Thyroid gland (tissue), 4 donors: ENCODE data around the gene CYP19A1. TPM values are rescaled to one million over a fixed set of nuclear protein-coding genes. Genes with fewer than 3 reads are reported as not detected.

Experiments
- DNase-seq, 2 donors: peaks; one replicate each; pipeline ENCODE4 v3.0.0-alpha.2; 2019
- H3K27ac ChIP-seq, 3 donors: fragments of 200-600 bp; sonication (generic); 1 replicate in 2 of 3; 2 replicates in 1 of 3; pipeline ENCODE4 v1.5.1; 2016 to 2019; ENCODE audit warnings: mild to moderate bottlenecking in 1 of 3, moderate library complexity in 1 of 3
- H3K27me3 ChIP-seq: fragments of 200-600 bp; sonication (generic); one replicate; pipeline ENCODE4 v1.5.1; 2019
- H3K36me3 ChIP-seq, 2 donors: fragments of 200-600 bp; sonication (generic); one replicate each; pipeline ENCODE4 v1.5.1; 2016 to 2019
- H3K4me1 ChIP-seq, 2 donors: fragments of 200-600 bp; sonication (generic); one replicate each; pipeline ENCODE4 v1.5.1; 2017 to 2019
- H3K4me3 ChIP-seq, 3 donors: fragments of 200-600 bp; sonication (generic); replicated peaks in 1 of 3; 1 replicate in 2 of 3; 2 replicates in 1 of 3; pipeline ENCODE4 v1.5.1; 2016; ENCODE audit warnings: mild to moderate bottlenecking in 1 of 3
- H3K9me3 ChIP-seq: fragments of 200-600 bp; sonication (generic); one replicate; pipeline ENCODE4 v1.5.1; 2017
- POLR2A ChIP-seq, 2 donors: fragments of 450-650 bp; IDR thresholded peaks; one replicate each; pipeline ENCODE4 v1.6.1; 2017; ENCODE audit warnings: antibody characterized with exemption in 2 of 2, mild to moderate bottlenecking in 2 of 2, moderate library complexity in 1 of 2
- WGBS, 2 donors: methylation state at CpG; one replicate each; pipeline ENCODE4 v1.1.5; 2017; 5-methylcytosine and 5-hydroxymethylcytosine counted together
- intact Hi-C: fragments of 100-400 bp; cut with DNase I; formaldehyde crosslinking; loops from one replicate; pipeline ENCODE4 v1.15.1; 2023
- total RNA-seq, 4 donors: library from RNA; depleted of rRNA; stranded (reverse); fragments of >200 nt; gene quantifications; one replicate each; pipeline ENCODE4 v1.2.3, GENCODE V29; 2016
- TF ChIP-seq, protein P1 (sequence below), 6 experiments: fragments of 200-600 bp in 3 of 6; fragments of 450-650 bp in 3 of 6; sonication (generic) in 3 of 6; IDR thresholded peaks; one replicate each; pipeline ENCODE4 v1.5.1; 2016 to 2019; ENCODE audit warnings: antibody characterized with exemption in 6 of 6, mild to moderate bottlenecking in 2 of 6, inconsistent platforms in 1 of 6, moderate library complexity in 1 of 6

The CYP19A1 gene
- total RNA-seq, 4 donors from 2014 or later: 1.6 to 5.5 (median 4.5) TPM

DNA sequence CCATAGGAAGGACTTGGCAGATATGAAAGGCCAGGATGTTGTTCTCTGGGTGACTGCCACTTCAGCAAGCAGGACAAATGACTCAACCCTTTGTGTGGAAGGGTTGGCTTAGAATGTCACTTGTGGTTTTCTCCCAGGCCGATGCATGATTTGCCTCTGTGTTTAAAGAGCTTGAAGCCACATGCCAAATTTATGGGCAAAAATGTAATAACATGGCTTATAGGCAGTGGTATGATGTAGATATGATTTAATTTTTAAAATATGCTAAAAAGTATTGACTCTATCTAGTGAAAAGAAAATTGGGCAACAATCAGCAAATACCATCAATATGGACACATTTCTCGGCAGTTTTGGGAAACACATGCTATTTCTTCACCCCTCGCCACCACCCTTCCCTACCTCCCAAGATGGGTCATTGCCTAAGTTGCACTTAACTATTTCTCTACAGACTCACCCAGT, 114.6 kb downstream of the CYP19A1 start:
- 78 to 79% methylated on average over 3 of the region's 3 CpGs for WGBS, 2 donors
- no peaks in the 10 kb centered on the region for H3K4me1 ChIP-seq
- H3K9me3 ChIP-seq: no peaks in the 10 kb centered on the region
- intact Hi-C loops: no loop called here
- TF ChIP-seq, protein P1, sequence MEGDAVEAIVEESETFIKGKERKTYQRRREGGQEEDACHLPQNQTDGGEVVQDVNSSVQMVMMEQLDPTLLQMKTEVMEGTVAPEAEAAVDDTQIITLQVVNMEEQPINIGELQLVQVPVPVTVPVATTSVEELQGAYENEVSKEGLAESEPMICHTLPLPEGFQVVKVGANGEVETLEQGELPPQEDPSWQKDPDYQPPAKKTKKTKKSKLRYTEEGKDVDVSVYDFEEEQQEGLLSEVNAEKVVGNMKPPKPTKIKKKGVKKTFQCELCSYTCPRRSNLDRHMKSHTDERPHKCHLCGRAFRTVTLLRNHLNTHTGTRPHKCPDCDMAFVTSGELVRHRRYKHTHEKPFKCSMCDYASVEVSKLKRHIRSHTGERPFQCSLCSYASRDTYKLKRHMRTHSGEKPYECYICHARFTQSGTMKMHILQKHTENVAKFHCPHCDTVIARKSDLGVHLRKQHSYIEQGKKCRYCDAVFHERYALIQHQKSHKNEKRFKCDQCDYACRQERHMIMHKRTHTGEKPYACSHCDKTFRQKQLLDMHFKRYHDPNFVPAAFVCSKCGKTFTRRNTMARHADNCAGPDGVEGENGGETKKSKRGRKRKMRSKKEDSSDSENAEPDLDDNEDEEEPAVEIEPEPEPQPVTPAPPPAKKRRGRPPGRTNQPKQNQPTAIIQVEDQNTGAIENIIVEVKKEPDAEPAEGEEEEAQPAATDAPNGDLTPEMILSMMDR (IDR thresholded peaks at IDR 0.05): no peak
- TF ChIP-seq POLR2A (IDR thresholded peaks at IDR 0.05): no peak
- no peaks in the 10 kb centered on the region for H3K36me3 ChIP-seq
- H3K27ac ChIP-seq: no peak overlapping the region
- H3K27me3 ChIP-seq: no peaks in the 10 kb centered on the region
- no peak overlapping the region for H3K4me3 ChIP-seq
- no peak for DNase-seq

DNA sequence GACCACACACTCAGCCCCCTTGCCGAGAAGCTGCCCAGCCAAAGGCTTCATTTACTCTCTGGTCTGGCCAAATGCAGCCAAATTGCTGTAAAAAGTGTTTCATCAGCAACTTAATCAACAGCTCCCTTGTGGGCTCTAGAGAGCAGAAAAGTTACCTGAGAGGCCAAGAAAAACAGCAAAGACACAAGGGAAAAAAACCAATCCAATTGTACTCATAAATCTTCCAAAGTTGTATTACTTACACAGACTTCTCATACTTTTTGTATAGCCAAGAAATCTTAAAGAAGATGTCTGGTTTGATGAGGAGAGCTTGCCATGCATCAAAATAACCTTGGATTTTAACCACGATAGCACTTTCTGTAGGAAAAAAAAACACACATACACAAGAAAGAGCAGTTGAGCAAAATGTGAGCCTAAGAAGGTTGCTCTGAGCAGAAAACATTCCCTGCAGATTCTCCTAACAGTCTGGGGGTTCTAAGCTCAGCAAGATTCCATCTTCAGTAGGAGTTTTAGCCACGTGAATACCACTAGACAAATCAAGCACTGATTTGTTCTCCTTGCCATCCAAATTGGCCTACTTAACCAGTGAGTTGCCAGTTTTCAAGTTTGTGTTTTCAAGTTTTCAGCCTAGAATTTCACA, 120.0 kb downstream of the CYP19A1 start:
- H3K4me1 ChIP-seq: no peaks in the 10 kb centered on the region
- H3K27ac ChIP-seq: no peak overlapping the region
- no peak for DNase-seq
- H3K4me3 ChIP-seq: no peak overlapping the region
- TF ChIP-seq POLR2A (IDR thresholded peaks at IDR 0.05): no peak
- TF ChIP-seq, protein P1 (IDR thresholded peaks at IDR 0.05): no peak
- no peaks in the 10 kb centered on the region for H3K9me3 ChIP-seq
- intact Hi-C loops: no loop called here
- H3K27me3 ChIP-seq: no peaks in the 10 kb centered on the region
- WGBS, 2 donors: 40 to 42% methylated on average over 3 of the region's 3 CpGs
- H3K36me3 ChIP-seq: no peaks in the 10 kb centered on the region

DNA sequence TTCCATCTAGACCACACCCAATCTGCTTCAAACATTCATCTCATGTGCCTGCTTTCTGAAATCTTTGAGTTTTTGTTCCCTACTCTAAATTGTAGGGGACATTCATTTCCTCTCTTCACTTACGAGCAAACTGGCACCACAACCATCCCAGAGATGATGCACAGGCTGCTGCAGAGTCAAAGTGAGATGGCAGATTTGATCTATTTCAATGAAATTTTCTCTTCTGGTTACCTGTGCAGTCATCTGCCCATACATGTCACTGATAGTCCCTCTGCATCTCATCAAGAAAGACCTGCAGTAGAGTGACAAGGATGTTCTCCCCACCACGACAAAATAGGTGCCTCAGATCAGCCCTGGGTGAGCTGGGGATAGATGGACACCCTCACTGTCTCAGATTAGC, 125.5 kb downstream of the CYP19A1 start:
- Histone ChIP-seq H3K4me3 (no peak overlapping the region), H3K36me3 (no peaks in the 10 kb centered on the region), H3K27me3 (no peaks in the 10 kb centered on the region), H3K27ac (no peak overlapping the region), H3K9me3 (no peaks in the 10 kb centered on the region), H3K4me1 (no peaks in the 10 kb centered on the region)
- no peak for DNase-seq
- WGBS, 2 donors: 83 to 91% methylated on average over 2 of the region's 2 CpGs
- intact Hi-C loops: no loop called here
- TF ChIP-seq, protein P1 (IDR thresholded peaks at IDR 0.05): no peak
- no peak for TF ChIP-seq POLR2A (IDR thresholded peaks at IDR 0.05)

- Histone ChIP-seq H3K27me3 (no peaks in the 10 kb centered on the region), H3K36me3 (no peaks in the 10 kb centered on the region), H3K9me3 (no peaks in the 10 kb centered on the region), H3K27ac (no peak overlapping the region), H3K4me3 (no peak overlapping the region), H3K4me1 (no peaks in the 10 kb centered on the region)
- TF ChIP-seq POLR2A (IDR thresholded peaks at IDR 0.05): no peak
- TF ChIP-seq, protein P1 (IDR thresholded peaks at IDR 0.05): no peak
- 85 to 87% methylated on average over 5 of the region's 5 CpGs for WGBS, 2 donors
- intact Hi-C loops: no loop called here
- no peak for DNase-seq
Measured at GRCh38 chr15:51212239-51212638, 126.2 kb downstream of the CYP19A1 start.

DNA sequence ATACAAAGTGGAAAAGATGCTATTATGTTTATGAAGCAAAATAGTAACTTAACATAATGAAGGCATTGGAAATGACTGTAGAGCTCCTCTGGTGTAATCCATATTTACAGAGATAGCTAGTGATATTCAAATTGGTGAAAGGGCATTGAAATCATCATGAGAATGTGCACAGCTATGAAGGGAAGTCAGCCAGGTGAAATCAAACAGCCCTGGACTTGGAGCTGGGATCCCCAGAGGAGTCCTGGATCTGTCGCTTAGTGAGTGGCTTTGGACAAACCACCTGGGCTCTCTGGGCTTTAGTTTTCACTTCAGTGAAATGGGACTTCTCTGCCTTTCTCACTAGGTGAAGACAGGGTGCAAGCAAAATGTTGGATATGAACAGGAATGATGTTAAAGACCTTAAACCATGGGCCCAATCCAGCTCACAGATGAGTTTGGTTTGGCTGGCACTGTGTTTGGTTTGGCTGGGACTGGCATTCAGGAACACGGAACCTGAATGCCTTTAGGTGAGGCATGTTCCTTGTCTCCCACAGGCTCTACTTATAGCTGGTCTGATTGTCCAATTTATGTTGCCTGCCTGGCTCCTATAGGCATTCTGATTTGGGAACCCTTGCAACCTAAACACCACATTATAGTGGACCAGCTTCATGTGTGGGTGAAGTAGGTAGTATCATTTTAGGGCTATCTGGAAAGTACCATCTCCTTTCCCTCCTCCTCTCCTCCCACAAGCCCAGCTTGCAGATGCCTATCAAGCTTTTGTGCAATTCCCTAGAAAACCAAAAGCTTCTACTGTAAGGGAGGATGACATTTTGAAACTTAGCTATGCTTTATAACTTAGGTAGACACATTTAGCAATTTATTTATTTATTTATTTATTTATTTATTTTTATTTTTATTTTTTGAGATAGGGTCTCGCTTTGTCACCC, 133.1 kb downstream of the CYP19A1 start:
- no peak for DNase-seq
- no peaks in the 10 kb centered on the region for H3K27me3 ChIP-seq
- WGBS, 2 donors: 78 to 93% methylated on average over 3 of the region's 3 CpGs

More for the DNA sequence above, 133.1 kb downstream of the CYP19A1 start:
- no peaks in the 10 kb centered on the region for H3K36me3 ChIP-seq
- intact Hi-C loops: no loop called here
- no peak for TF ChIP-seq POLR2A (IDR thresholded peaks at IDR 0.05)
- TF ChIP-seq, protein P1 (IDR thresholded peaks at IDR 0.05): no peak
- H3K9me3 ChIP-seq: no peaks in the 10 kb centered on the region
- H3K27ac ChIP-seq: no peak overlapping the region
- H3K4me1 ChIP-seq: no peaks in the 10 kb centered on the region
- no peak overlapping the region for H3K4me3 ChIP-seq
